ENCODE data around the gene RNF10.
"Not testable (repeated sequence)": the region's sequence is repeated elsewhere in the genome, so short reads cannot be mapped to it uniquely, and the experiment has no call there.

GRCh38 chr12:120519324-120519723 is 14.8 kb upstream of the RNF10 start:
- not testable (repeated sequence) for TF ChIP-seq EP300 (conservative IDR thresholded peaks at IDR 0.05; ENCODE audit: poor library complexity, severe bottlenecking); SMC3 (conservative IDR thresholded peaks at IDR 0.05; ENCODE audit: poor library complexity)
- TF ChIP-seq, protein P1, sequence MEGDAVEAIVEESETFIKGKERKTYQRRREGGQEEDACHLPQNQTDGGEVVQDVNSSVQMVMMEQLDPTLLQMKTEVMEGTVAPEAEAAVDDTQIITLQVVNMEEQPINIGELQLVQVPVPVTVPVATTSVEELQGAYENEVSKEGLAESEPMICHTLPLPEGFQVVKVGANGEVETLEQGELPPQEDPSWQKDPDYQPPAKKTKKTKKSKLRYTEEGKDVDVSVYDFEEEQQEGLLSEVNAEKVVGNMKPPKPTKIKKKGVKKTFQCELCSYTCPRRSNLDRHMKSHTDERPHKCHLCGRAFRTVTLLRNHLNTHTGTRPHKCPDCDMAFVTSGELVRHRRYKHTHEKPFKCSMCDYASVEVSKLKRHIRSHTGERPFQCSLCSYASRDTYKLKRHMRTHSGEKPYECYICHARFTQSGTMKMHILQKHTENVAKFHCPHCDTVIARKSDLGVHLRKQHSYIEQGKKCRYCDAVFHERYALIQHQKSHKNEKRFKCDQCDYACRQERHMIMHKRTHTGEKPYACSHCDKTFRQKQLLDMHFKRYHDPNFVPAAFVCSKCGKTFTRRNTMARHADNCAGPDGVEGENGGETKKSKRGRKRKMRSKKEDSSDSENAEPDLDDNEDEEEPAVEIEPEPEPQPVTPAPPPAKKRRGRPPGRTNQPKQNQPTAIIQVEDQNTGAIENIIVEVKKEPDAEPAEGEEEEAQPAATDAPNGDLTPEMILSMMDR (IDR thresholded peaks at IDR 0.05; ENCODE audit: poor library complexity, severe bottlenecking) = not testable (repeated sequence)

Data from neural cell (in vitro differentiated cells).